GM12892 (cell line): Measurements from ENCODE around the gene SIM2.

Experiments
- DNase-seq: peaks from one replicate; pipeline ENCODE4 v3.0.0; 2011; ENCODE audit not compliant: insufficient read length
- FAIRE-seq: peaks from 2 replicates; lab custom pipeline; 2011; peaks lifted over from hg19 to GRCh38; lab: Jason Lieb, UNC
- POLR2A ChIP-seq: IDR thresholded peaks from 2 replicates; pipeline ENCODE4 v1.6.1; 2011; ENCODE audit warnings: low read depth, low read length, control low read depth
- POLR2AphosphoS5 ChIP-seq: IDR thresholded peaks from 2 replicates; pipeline ENCODE4 v1.6.1; 2011; ENCODE audit warnings: low read depth, low read length, control low read depth
- TAF1 ChIP-seq: IDR thresholded peaks from 2 replicates; pipeline ENCODE4 v1.6.1; 2011; ENCODE audit warnings: low read depth, mild to moderate bottlenecking, control low read depth, low read length, borderline replicate concordance

The SIM2 gene

DNA sequence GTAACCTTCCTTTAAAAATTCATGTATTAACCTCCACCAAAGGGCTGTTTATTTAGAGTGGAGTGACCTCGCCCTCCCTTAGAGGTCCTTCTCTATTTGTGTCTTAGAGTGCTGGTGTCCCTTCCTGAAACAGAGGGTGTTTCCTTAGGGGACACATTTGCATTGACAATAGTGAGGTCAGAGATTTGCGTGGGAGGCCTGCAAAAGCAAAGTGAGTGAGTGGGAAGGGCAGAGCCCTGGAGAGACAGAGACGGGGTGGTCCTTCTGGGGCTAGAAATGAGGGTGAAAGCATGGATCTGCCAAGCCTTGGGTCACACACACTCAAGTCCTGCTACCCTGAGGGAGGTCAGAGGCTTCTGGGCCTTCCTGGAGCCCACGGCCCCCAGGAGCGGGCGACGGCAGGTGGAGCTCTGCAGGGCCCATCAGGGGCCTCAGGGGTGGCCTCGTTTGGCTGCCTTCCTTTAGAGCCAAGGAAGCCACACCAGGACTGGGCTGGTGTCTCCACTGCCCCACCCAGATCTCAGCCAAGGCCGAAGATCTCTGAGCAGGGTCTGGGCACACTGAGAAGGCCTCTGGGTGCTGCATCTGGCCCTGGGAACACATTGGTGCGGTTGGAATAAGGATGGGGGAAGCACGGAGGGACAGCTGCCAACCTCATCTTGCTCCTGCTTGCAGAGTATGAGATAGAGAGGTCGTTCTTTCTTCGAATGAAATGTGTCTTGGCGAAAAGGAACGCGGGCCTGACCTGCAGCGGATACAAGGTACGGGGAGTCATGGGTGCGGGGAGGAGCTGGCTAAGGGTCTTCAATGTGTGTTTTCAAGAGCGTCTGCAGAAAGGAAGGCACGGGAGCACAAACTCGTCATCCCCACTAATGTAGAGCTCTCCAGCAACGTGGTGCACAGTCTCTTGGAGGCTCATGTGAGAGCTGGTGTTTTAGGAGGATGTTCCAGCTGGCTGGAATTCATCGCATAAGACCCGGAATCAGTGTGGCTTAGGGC lies 23.8 kb downstream of the SIM2 start:
- DNase-seq (no peak), FAIRE-seq (no peak)
- TF ChIP-seq POLR2AphosphoS5 (no peak), TAF1 (no peak), POLR2A (no peak)

GRCh38 chr21:36723371-36723881 lies 24.5 kb downstream of the SIM2 start:
- FAIRE-seq, result no peak
- TF ChIP-seq TAF1, result no peak
- TF ChIP-seq POLR2AphosphoS5, result no peak
- no peak for TF ChIP-seq POLR2A
- DNase-seq, result no peak

DNA sequence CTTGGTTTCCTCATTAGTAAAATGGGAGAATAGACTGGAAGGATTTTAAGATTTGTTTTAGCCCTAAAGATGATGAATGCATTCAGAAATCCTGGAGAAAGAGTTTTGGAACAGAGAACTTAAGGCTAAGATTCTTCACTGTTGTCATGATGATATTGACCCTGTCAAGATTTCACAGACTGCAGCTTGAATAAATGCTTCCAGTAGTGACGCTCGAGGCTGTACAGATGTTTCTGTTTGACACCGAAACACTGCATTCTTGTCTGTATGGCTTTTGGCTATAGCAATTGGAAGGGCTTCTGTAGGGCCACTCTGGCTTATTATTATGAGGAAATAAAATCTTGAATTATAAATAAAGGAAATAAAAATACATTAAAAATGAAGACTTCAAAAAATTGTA lies 25.7 kb downstream of the SIM2 start:
- TF ChIP-seq POLR2A, result no peak
- no peak for TF ChIP-seq POLR2AphosphoS5
- TF ChIP-seq TAF1, result no peak
- FAIRE-seq (no peak), DNase-seq (no peak)

DNA sequence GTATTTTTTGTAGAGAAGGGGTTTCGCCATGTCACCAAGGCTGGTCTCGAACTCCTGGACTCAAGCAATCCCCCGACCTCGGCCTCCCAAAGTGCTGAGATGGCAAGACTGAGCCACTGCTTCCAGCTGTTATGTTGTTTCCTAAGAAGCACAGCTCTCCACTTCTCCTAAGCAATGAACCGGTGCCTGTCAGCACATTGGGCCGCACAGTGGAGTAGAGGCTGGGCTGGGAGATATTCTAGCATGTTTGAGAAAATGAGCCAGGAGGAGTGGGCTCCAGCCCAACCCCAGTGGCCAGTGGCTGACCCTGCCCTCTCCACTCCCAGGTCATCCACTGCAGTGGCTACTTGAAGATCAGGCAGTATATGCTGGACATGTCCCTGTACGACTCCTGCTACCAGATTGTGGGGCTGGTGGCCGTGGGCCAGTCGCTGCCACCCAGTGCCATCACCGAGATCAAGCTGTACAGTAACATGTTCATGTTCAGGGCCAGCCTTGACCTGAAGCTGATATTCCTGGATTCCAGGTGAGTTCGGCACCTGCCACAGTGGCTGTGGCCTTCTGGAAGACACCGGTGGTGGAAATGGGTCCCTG lies 27.0 kb downstream of the SIM2 start:
- FAIRE-seq (no peak), DNase-seq (no peak)
- no peak for TF ChIP-seq POLR2AphosphoS5
- no peak for TF ChIP-seq POLR2A
- TF ChIP-seq TAF1, result no peak

- DNase-seq, result no peak
- FAIRE-seq, result no peak
- TF ChIP-seq POLR2A, result no peak
- TF ChIP-seq TAF1, result no peak
- TF ChIP-seq POLR2AphosphoS5, result no peak
Observed at GRCh38 chr21:36727866-36728265, 29.0 kb downstream of the SIM2 start.

- no peak for TF ChIP-seq TAF1
- TF ChIP-seq POLR2A, result no peak
- no peak for TF ChIP-seq POLR2AphosphoS5
- no peak for DNase-seq
- no peak for FAIRE-seq
Observed at GRCh38 chr21:36728371-36729111, 29.6 kb downstream of the SIM2 start.

DNA sequence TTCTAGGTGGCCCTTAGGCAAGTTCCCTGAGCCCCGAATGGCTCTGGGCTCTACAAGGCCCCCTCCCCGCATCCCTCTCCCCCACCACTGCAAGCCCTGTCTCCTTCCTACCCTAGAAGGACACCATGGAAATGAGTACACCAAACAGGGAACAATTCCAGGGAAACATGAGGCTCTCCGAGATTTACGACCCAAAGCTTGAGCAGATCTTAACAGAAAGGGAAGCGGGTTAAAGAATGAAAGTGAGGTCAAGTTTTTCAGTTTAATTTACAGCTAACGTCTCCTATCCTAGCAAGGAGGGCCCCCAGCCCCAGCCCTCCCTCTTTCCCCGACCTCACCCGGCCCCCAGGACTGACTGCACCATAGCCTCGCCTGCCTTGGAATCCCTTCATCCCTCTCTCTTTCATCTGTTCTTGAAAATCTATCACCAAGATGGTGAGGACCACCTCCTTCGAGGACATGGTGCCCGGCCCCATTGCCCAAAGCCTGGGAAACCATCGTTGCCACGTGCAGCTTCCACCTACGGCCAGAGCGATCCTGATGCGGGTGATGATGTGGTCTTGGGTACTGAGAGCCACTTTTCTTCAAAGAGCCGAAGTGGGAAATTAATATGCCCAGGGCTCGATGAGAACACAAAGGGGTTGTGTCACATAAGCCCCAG lies 30.5 kb downstream of the SIM2 start:
- DNase-seq, result no peak
- no peak for FAIRE-seq
- no peak for TF ChIP-seq POLR2AphosphoS5
- TF ChIP-seq POLR2A, result no peak
- no peak for TF ChIP-seq TAF1

GRCh38 chr21:36730291-36731281 lies 31.7 kb downstream of the SIM2 start:
- TF ChIP-seq TAF1, result no peak
- no peak for TF ChIP-seq POLR2A
- no peak for TF ChIP-seq POLR2AphosphoS5
- DNase-seq (no peak), FAIRE-seq (no peak)

- no peak for FAIRE-seq
- no peak for DNase-seq
- TF ChIP-seq TAF1, result no peak
- no peak for TF ChIP-seq POLR2A
- TF ChIP-seq POLR2AphosphoS5, result no peak
Observed at GRCh38 chr21:36732217-36732616, 33.3 kb downstream of the SIM2 start.
